Right lobe of liver (tissue), 6 donors: ENCODE data around the gene TMEM41A. TPM values are rescaled to one million over a fixed set of nuclear protein-coding genes. Genes with fewer than 3 reads are reported as not detected.

Experiments
- ATAC-seq, 4 donors: fragments of 200-7000 bp; cut with Tn5 transposase; one replicate each; pipeline ENCODE4 v1.9.1; 2020; ENCODE audit warnings: mild to moderate bottlenecking in 4 of 4, moderate library complexity in 4 of 4
- DNase-seq, 3 donors: peaks; one replicate each; pipeline ENCODE4 v3.0.0-alpha.2; 2020
- H3K27ac ChIP-seq, 3 donors: fragments of 200-600 bp; one replicate each; pipeline ENCODE4 v1.8.0; 2022
- H3K27me3 ChIP-seq, 2 donors: fragments of 200-600 bp; one replicate each; pipeline ENCODE4 v1.8.0; 2022
- H3K36me3 ChIP-seq, 4 donors: fragments of 200-600 bp; sonication (generic) in 1 of 4; one replicate each; pipeline versions ENCODE4 v1.5.1 to v1.8.0; 2017 to 2022; ENCODE audit warnings: control low read depth in 1 of 4
- H3K4me1 ChIP-seq, 4 donors: fragments of 200-600 bp; sonication (generic) in 1 of 4; one replicate each; pipeline versions ENCODE4 v1.5.1 to v1.8.0; 2017 to 2022; ENCODE audit warnings: control low read depth in 1 of 4
- H3K4me3 ChIP-seq, 3 donors: fragments of 200-600 bp; one replicate each; pipeline ENCODE4 v1.8.0; 2022
- H3K9me3 ChIP-seq, 4 donors: fragments of 200-600 bp; sonication (generic) in 1 of 4; one replicate each; pipeline versions ENCODE4 v1.5.1 to v1.8.0; 2017 to 2022; ENCODE audit warnings: control low read depth in 1 of 4
- POLR2A ChIP-seq: fragments of 450-650 bp; IDR thresholded peaks from one replicate; pipeline ENCODE4 v1.6.1; 2017; ENCODE audit warnings: antibody characterized with exemption, mild to moderate bottlenecking
- WGBS: methylation state at CpG from one replicate; pipeline ENCODE4 v1.1.6; 2018; ENCODE audit warnings: low coverage, low lambda C conversion rate; ENCODE audit not compliant: insufficient coverage; ENCODE audit errors: missing lambda C conversion rate; 5-methylcytosine and 5-hydroxymethylcytosine counted together
- intact Hi-C, 2 donors: fragments of 100-400 bp; cut with DNase I; formaldehyde crosslinking; loops; one replicate each; pipeline versions ENCODE4 v1.11.2 to v1.14.1; 2022
- total RNA-seq, 6 experiments: library from RNA; depleted of rRNA in 2 of 6; stranded (reverse); fragments of >200 nt in 2 of 6; fragmentation: NEBNext Ultra II Directional in 3 of 6; extraction: Animal tissue kit (Norgen Biotek cat#: 25700) in 3 of 6; gene quantifications; one replicate each; pipeline versions ENCODE4 v1.1.0 to v1.2.4, GENCODE V29; 2016 to 2023
- TF ChIP-seq, protein P1 (sequence below), 4 donors: fragments of 200-600 bp in 3 of 4; fragments of 450-650 bp in 1 of 4; IDR thresholded peaks; one replicate each; pipeline versions ENCODE4 v1.5.1 to v1.8.0; 2016 to 2022; ENCODE audit warnings: antibody characterized with exemption in 4 of 4, mild to moderate bottlenecking in 2 of 4
- donor health status: DM: no; HTN: yes; CAD: no.
- donor health status: DM: no; HTN: no; CAD: no.
- donor health status: DM: no; HTN: no; CAD: no.
- donor health status: DM: no; HTN: yes; CAD: no.
- donor health status: DM: no; HTN: yes; CAD: no.

The TMEM41A gene
- total RNA-seq, 6 experiments from 2014 or later, result 11.6 to 21.9 (median 13.4) TPM

- intact Hi-C loops, result no loop called here
- WGBS, result 90% methylated on average over 1 of the region's 1 CpG
- TF ChIP-seq, protein P1, sequence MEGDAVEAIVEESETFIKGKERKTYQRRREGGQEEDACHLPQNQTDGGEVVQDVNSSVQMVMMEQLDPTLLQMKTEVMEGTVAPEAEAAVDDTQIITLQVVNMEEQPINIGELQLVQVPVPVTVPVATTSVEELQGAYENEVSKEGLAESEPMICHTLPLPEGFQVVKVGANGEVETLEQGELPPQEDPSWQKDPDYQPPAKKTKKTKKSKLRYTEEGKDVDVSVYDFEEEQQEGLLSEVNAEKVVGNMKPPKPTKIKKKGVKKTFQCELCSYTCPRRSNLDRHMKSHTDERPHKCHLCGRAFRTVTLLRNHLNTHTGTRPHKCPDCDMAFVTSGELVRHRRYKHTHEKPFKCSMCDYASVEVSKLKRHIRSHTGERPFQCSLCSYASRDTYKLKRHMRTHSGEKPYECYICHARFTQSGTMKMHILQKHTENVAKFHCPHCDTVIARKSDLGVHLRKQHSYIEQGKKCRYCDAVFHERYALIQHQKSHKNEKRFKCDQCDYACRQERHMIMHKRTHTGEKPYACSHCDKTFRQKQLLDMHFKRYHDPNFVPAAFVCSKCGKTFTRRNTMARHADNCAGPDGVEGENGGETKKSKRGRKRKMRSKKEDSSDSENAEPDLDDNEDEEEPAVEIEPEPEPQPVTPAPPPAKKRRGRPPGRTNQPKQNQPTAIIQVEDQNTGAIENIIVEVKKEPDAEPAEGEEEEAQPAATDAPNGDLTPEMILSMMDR (IDR thresholded peaks at IDR 0.05), result no peak
- no peak for TF ChIP-seq POLR2A
- Histone ChIP-seq H3K27ac (no peak overlapping the region), H3K9me3 (no peaks in the 10 kb centered on the region), H3K4me3 (no peak overlapping the region), H3K27me3 (no peaks in the 10 kb centered on the region), H3K4me1 (no peaks in the 10 kb centered on the region), H3K36me3 (no peaks in the 10 kb centered on the region)
- no peak for DNase-seq
- no peak for ATAC-seq
Observed at GRCh38 chr3:185503521-185503920, 4.7 kb upstream of the TMEM41A start.

GRCh38 chr3:185502987-185503386 is 4.2 kb upstream of the TMEM41A start:
- DNase-seq, result no peak
- Histone ChIP-seq H3K4me3 (no peak overlapping the region), H3K9me3 (no peaks in the 10 kb centered on the region), H3K27me3 (no peaks in the 10 kb centered on the region), H3K27ac (no peak overlapping the region), H3K4me1 (no peaks in the 10 kb centered on the region), H3K36me3 (no peaks in the 10 kb centered on the region)
- no peak for ATAC-seq
- TF ChIP-seq, protein P1 (IDR thresholded peaks at IDR 0.05), result no peak
- no peak for TF ChIP-seq POLR2A
- intact Hi-C loops, result no loop called here
- WGBS, result 16% methylated on average over 2 of the region's 3 CpGs

GRCh38 chr3:185490241-185490640 is 8.6 kb downstream of the TMEM41A start:
- H3K9me3 ChIP-seq, result no peaks in the 10 kb centered on the region
- DNase-seq, result no peak
- no peaks in the 10 kb centered on the region for H3K27me3 ChIP-seq
- no peak overlapping the region for H3K4me3 ChIP-seq
- intact Hi-C loops, result no loop called here
- peaks cover 0 to 20% (median 5%) of the 10 kb centered on the region in 4 donors for H3K4me1 ChIP-seq
- 97% methylated on average over 3 of the region's 4 CpGs for WGBS
- no peak for ATAC-seq
- H3K36me3 ChIP-seq, result peaks cover 0 to 29% (median 4%) of the 10 kb centered on the region in 4 donors
- TF ChIP-seq, protein P1 (IDR thresholded peaks at IDR 0.05), result no peak
- no peak for TF ChIP-seq POLR2A
- no peak overlapping the region for H3K27ac ChIP-seq

DNA sequence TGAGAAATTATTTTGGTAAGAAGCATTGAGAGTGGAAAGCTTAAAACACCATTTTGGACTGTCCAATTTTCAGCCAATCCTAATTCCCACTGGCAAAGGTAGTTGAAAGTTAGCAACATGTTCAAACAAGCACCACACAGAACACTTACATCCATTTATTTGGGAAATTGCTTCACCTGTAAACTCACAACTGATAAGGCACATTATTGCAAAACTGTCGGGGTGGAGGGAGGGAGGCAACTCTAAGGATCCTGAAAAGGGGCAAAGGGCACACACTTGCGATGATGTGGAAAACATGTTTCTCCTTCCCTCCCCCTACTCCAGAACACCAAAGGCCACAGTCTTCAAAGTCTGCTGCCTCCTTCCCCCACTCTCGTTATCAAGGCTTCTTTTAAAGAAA is 9.4 kb downstream of the TMEM41A start:
- H3K4me3 ChIP-seq, result no peak overlapping the region
- DNase-seq, result peak in 1 of 3 donors; percentile 53
- peak overlapping the region in 2 of 3 donors; percentile 20 to 48 for H3K27ac ChIP-seq
- H3K36me3 ChIP-seq, result peaks cover 0 to 21% (median 3%) of the 10 kb centered on the region in 4 donors
- H3K4me1 ChIP-seq, result peaks cover 0 to 20% (median 5%) of the 10 kb centered on the region in 4 donors
- TF ChIP-seq, protein P1 (IDR thresholded peaks at IDR 0.05), result no peak
- peak; percentile 5 for TF ChIP-seq POLR2A
- whole genome bisulfite sequencing, result 34% methylated on average over 3 of the region's 3 CpGs
- intact Hi-C loops, result no loop called here
- ATAC-seq, result peak; percentile 83 to 88 (median 86)
- H3K9me3 ChIP-seq, result no peaks in the 10 kb centered on the region
- no peaks in the 10 kb centered on the region for H3K27me3 ChIP-seq

GRCh38 chr3:185488465-185488864 is 10.4 kb downstream of the TMEM41A start:
- Histone ChIP-seq H3K4me1 (peaks cover 0 to 20% (median 5%) of the 10 kb centered on the region in 4 donors), H3K4me3 (no peak overlapping the region), H3K27ac (peak overlapping the region in 2 of 3 donors; percentile 20 to 48), H3K36me3 (peaks cover 0 to 12% (median 2%) of the 10 kb centered on the region in 4 donors), H3K27me3 (no peaks in the 10 kb centered on the region), H3K9me3 (no peaks in the 10 kb centered on the region)
- no CpG with 5 or more reads among the region's 5 CpGs for WGBS
- DNase-seq (peak in 1 of 3 donors; percentile 58), ATAC-seq (peak; percentile 38 to 51 (median 46))
- TF ChIP-seq, protein P1 (IDR thresholded peaks at IDR 0.05), result no peak
- TF ChIP-seq POLR2A, result no peak
- intact Hi-C loops, result no loop called here
